Measurements from ENCODE around the gene ECI1.

DNA sequence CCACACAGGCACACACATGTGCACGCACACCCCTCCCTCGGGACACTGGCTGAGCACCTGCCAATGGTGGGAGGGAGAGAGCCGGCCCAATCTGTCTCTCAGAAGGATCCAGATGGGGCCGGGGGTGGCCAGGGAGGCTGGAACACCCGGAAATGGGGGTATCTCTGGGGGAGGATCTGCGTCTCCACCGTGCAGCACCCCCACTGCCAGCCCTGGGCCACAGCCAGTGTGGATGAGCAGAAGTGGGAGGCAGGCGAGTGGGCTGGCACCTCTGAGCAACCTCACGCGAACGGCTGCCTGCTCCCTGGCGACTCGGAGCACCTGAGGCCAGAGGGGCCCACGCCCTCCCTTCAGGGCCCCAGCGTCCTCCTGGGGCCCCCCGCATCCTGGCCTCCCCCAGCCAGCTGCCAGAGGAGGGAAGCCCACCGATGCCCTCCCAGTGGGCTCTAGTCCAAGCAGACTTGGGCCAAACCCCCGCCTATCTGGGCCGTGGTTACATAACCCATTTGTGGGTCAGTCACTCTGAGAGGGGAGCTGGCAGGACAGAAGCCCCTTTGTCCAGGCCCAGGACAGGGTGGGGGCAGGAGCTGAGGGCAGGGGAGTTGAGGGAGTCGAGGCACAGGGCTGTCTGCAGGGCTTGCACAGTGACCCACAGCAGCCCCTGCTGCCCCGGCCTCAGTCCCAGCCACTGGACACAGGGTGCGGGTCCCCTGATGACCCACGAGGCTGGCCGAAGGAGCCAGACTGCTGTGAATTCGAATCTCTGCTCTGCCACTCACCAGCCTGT, 60.5 kb downstream of the ECI1 start:
- TF ChIP-seq, protein P1, sequence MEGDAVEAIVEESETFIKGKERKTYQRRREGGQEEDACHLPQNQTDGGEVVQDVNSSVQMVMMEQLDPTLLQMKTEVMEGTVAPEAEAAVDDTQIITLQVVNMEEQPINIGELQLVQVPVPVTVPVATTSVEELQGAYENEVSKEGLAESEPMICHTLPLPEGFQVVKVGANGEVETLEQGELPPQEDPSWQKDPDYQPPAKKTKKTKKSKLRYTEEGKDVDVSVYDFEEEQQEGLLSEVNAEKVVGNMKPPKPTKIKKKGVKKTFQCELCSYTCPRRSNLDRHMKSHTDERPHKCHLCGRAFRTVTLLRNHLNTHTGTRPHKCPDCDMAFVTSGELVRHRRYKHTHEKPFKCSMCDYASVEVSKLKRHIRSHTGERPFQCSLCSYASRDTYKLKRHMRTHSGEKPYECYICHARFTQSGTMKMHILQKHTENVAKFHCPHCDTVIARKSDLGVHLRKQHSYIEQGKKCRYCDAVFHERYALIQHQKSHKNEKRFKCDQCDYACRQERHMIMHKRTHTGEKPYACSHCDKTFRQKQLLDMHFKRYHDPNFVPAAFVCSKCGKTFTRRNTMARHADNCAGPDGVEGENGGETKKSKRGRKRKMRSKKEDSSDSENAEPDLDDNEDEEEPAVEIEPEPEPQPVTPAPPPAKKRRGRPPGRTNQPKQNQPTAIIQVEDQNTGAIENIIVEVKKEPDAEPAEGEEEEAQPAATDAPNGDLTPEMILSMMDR (IDR thresholded peaks at IDR 0.05): no peak
- TF ChIP-seq POLR2A (IDR thresholded peaks at IDR 0.05): no peak

Measured in tibial nerve (tissue), 3 donors.